H1 (cell line): Measurements from ENCODE around the gene TTC28. TPM values are rescaled to one million over a fixed set of nuclear protein-coding genes. Genes with fewer than 3 reads are reported as not detected.

Experiments
- CTCF ChIA-PET: fragments of 300-600 bp; sonication (Branson Sonifier 250); formaldehyde crosslinking; loops from one replicate; lab custom pipeline; 2021; ENCODE audit not compliant: partially characterized antibody; lab: Charles Lee
- POLR2A ChIA-PET: fragments of 300-600 bp; sonication (Branson Sonifier 250); formaldehyde crosslinking; loops from one replicate; lab custom pipeline; 2021; ENCODE audit warnings: inconsistent platforms; ENCODE audit not compliant: partially characterized antibody; lab: Charles Lee
- DNase-seq, 2 experiments: peaks; one replicate each; pipeline versions ENCODE4 v3.0.0 to v3.0.0-alpha.2; 2010 to 2022; ENCODE audit warnings: low spot score in 2 of 2, low read depth in 1 of 2, mixed read lengths in 1 of 2
- FAIRE-seq: peaks from 2 replicates; lab custom pipeline; 2011; peaks lifted over from hg19 to GRCh38; lab: Jason Lieb, UNC
- H2AFZ ChIP-seq: 2 replicates; pipeline ENCODE4 v1.8.1; 2012; ENCODE audit warnings: low read length, inconsistent platforms
- H2AK5ac ChIP-seq: 2 replicates; pipeline ENCODE4 v1.6.1; 2013; ENCODE audit warnings: low read depth, low read length
- H2BK120ac ChIP-seq: replicated peaks from 2 replicates; pipeline ENCODE3; 2013; ENCODE audit warnings: low read depth, low read length, inconsistent platforms
- H2BK12ac ChIP-seq: 2 replicates; pipeline ENCODE4 v1.6.1; 2013; ENCODE audit warnings: low read depth, low read length
- H2BK15ac ChIP-seq: 2 replicates; pipeline ENCODE4 v1.6.1; 2013; ENCODE audit warnings: low read length
- H2BK20ac ChIP-seq: 2 replicates; pipeline ENCODE4 v1.6.1; 2013; ENCODE audit warnings: low read length
- H2BK5ac ChIP-seq: 2 replicates; pipeline ENCODE4 v1.6.1; 2013; ENCODE audit warnings: low read depth, low read length
- H3K14ac ChIP-seq: 2 replicates; pipeline ENCODE4 v1.6.1; 2013; ENCODE audit warnings: inconsistent platforms; ENCODE audit not compliant: insufficient read length
- H3K18ac ChIP-seq: 2 replicates; pipeline ENCODE4 v1.6.1; 2013; ENCODE audit warnings: low read length; ENCODE audit errors: extremely low read depth
- H3K23ac ChIP-seq: 2 replicates; pipeline ENCODE4 v1.6.1; 2013; ENCODE audit warnings: inconsistent platforms; ENCODE audit not compliant: insufficient read length
- H3K23me2 ChIP-seq: 2 replicates; pipeline ENCODE4 v1.6.1; 2013; ENCODE audit warnings: low read depth, low read length
- H3K27ac ChIP-seq: 2 replicates; pipeline ENCODE4 v1.6.1; 2011; ENCODE audit warnings: low read depth, low read length, inconsistent platforms
- H3K27me3 ChIP-seq, 4 experiments: replicated peaks in 1 of 4; 1 replicate in 1 of 4; 2 replicates in 3 of 4; pipeline versions ENCODE4 v1.6.1 to v1.8.1; 2011 to 2013; ENCODE audit warnings: low read length in 3 of 4, mild to moderate bottlenecking in 3 of 4, inconsistent platforms in 2 of 4, mixed read lengths in 2 of 4, moderate library complexity in 1 of 4; ENCODE audit not compliant: control insufficient read depth in 3 of 4, insufficient read depth in 3 of 4; ENCODE audit errors: extremely low read depth in 1 of 4
- H3K36me3 ChIP-seq, 4 experiments: 2 replicates each; pipeline versions ENCODE4 v1.6.1 to v1.8.1; 2011 to 2013; ENCODE audit warnings: mild to moderate bottlenecking in 4 of 4, low read length in 3 of 4, moderate library complexity in 2 of 4, control low read depth in 1 of 4, inconsistent platforms in 1 of 4; ENCODE audit not compliant: insufficient read depth in 4 of 4, control insufficient read depth in 2 of 4
- H3K4ac ChIP-seq: replicated peaks from 2 replicates; pipeline ENCODE3; 2013; ENCODE audit warnings: low read length, low read depth, mixed read lengths, inconsistent platforms; ENCODE audit not compliant: insufficient read length
- H3K4me1 ChIP-seq, 4 experiments: replicated peaks in 1 of 4; 1 replicate in 1 of 4; 2 replicates in 3 of 4; pipeline versions ENCODE4 v1.6.1 to v1.8.1; 2011 to 2013; ENCODE audit warnings: low read length in 3 of 4, inconsistent platforms in 2 of 4, mixed read lengths in 1 of 4; ENCODE audit not compliant: insufficient read depth in 4 of 4, control insufficient read depth in 3 of 4
- H3K4me2 ChIP-seq, 2 experiments: 2 replicates each; pipeline versions ENCODE4 v1.6.1 to v1.8.1; 2011 to 2013; ENCODE audit warnings: low read depth in 2 of 2, low read length in 2 of 2, control low read depth in 1 of 2, inconsistent platforms in 1 of 2, mild to moderate bottlenecking in 1 of 2; ENCODE audit not compliant: insufficient read depth in 1 of 2
- H3K4me3 ChIP-seq, 4 experiments: fragments of 200-600, 300-600 bp in 1 of 4; sonication (generic), shearing (Covaris generic), sonication (Bioruptor Twin) in 1 of 4; 2 replicates each; pipeline versions ENCODE4 v1.5.1 to v1.8.1; 2011 to 2016; ENCODE audit warnings: low read length in 4 of 4, low read depth in 3 of 4, control low read depth in 2 of 4, inconsistent platforms in 2 of 4, mild to moderate bottlenecking in 2 of 4, mixed read lengths in 1 of 4, moderate library complexity in 1 of 4; ENCODE audit not compliant: insufficient read depth in 2 of 4; ENCODE audit errors: extremely low read depth in 1 of 4
- H3K56ac ChIP-seq: replicated peaks from 2 replicates; pipeline ENCODE3; 2013; ENCODE audit warnings: low read depth, mild to moderate bottlenecking, mixed read lengths, low read length, inconsistent platforms; ENCODE audit not compliant: insufficient read length
- H3K79me1 ChIP-seq: 2 replicates; pipeline ENCODE4 v1.6.1; 2013; ENCODE audit warnings: low read depth, low read length, control low read depth
- H3K79me2 ChIP-seq, 2 experiments: 2 replicates each; pipeline versions ENCODE4 v1.6.1 to v1.8.1; 2012 to 2013; ENCODE audit warnings: low read length in 2 of 2, mild to moderate bottlenecking in 2 of 2, inconsistent platforms in 1 of 2; ENCODE audit not compliant: insufficient read depth in 2 of 2, control insufficient read depth in 1 of 2
- H3K9ac ChIP-seq, 4 experiments: replicated peaks in 1 of 4; 1 replicate in 1 of 4; 2 replicates in 3 of 4; pipeline versions ENCODE4 v1.6.1 to v1.8.1; 2011 to 2013; ENCODE audit warnings: low read depth in 3 of 4, low read length in 3 of 4, control low read depth in 2 of 4, mild to moderate bottlenecking in 2 of 4, moderate library complexity in 2 of 4, inconsistent platforms in 1 of 4; ENCODE audit errors: extremely low read depth in 1 of 4
- H3K9me3 ChIP-seq, 2 experiments: 2 replicates each; pipeline versions ENCODE4 v1.6.1 to v1.8.1; 2012 to 2013; ENCODE audit warnings: mild to moderate bottlenecking in 2 of 2, moderate library complexity in 2 of 2, control low read depth in 1 of 2, inconsistent platforms in 1 of 2, low read depth in 1 of 2, low read length in 1 of 2, mixed read lengths in 1 of 2; ENCODE audit not compliant: insufficient read depth in 2 of 2
- H4K20me1 ChIP-seq, 2 experiments: replicated peaks in 1 of 2; 2 replicates each; pipeline versions ENCODE3 to v1.8.1; 2011 to 2013; ENCODE audit warnings: inconsistent platforms in 2 of 2, low read length in 2 of 2, mild to moderate bottlenecking in 1 of 2; ENCODE audit not compliant: insufficient read depth in 2 of 2, control insufficient read depth in 1 of 2
- H4K5ac ChIP-seq: 2 replicates; pipeline ENCODE4 v1.6.1; 2013; ENCODE audit warnings: low read length, low read depth, mixed read lengths, inconsistent platforms; ENCODE audit not compliant: insufficient read length
- H4K8ac ChIP-seq: 2 replicates; pipeline ENCODE4 v1.8.0; 2013; ENCODE audit warnings: mild to moderate bottlenecking, moderate library complexity, low read length, inconsistent platforms; ENCODE audit not compliant: insufficient read depth; ENCODE audit errors: extremely low read depth
- H4K91ac ChIP-seq: replicated peaks from 2 replicates; pipeline ENCODE3; 2013; ENCODE audit warnings: low read length, mixed read lengths, inconsistent platforms; ENCODE audit not compliant: insufficient read length
- BRCA1 ChIP-seq: IDR thresholded peaks from 2 replicates; pipeline ENCODE4 v1.6.1; 2012; ENCODE audit warnings: low read depth, low read length, improper control_type of control experiment
- CHD2 ChIP-seq: IDR thresholded peaks from 2 replicates; pipeline ENCODE4 v1.6.1; 2012; ENCODE audit warnings: low read length, improper control_type of control experiment
- CREB1 ChIP-seq: IDR thresholded peaks from 2 replicates; pipeline ENCODE4 v1.6.1; 2012; ENCODE audit warnings: inconsistent platforms
- EGR1 ChIP-seq: IDR thresholded peaks from 2 replicates; pipeline ENCODE4 v1.6.1; 2011; ENCODE audit warnings: low read depth, low read length, borderline replicate concordance
- EP300 ChIP-seq, 2 experiments: IDR thresholded peaks; 1 replicate in 1 of 2; 2 replicates in 1 of 2; pipeline ENCODE4 v1.6.1; 2011 to 2012; ENCODE audit warnings: low read depth in 2 of 2, low read length in 2 of 2, mild to moderate bottlenecking in 2 of 2, borderline replicate concordance in 1 of 2, inconsistent platforms in 1 of 2, moderate library complexity in 1 of 2
- GABPA ChIP-seq: IDR thresholded peaks from 2 replicates; pipeline ENCODE4 v1.6.1; 2011; ENCODE audit warnings: mild to moderate bottlenecking, low read length, moderate library complexity, borderline replicate concordance; ENCODE audit not compliant: insufficient read depth
- RBBP5 ChIP-seq: IDR thresholded peaks from 2 replicates; pipeline ENCODE4 v1.7.1; 2012; ENCODE audit warnings: low read depth, mild to moderate bottlenecking, inconsistent platforms, low read length, moderate library complexity, borderline replicate concordance
- RXRA ChIP-seq: IDR thresholded peaks from 2 replicates; pipeline ENCODE4 v1.6.1; 2011; ENCODE audit warnings: low read depth, mild to moderate bottlenecking, low read length, moderate library complexity; ENCODE audit not compliant: insufficient read depth
- SP2 ChIP-seq: IDR thresholded peaks from 2 replicates; pipeline ENCODE4 v1.6.1; 2012; ENCODE audit warnings: mild to moderate bottlenecking, low read length, inconsistent platforms
- SRF ChIP-seq: IDR thresholded peaks from 2 replicates; pipeline ENCODE4 v1.6.1; 2011; ENCODE audit warnings: mild to moderate bottlenecking, low read depth, low read length, moderate library complexity
- ZNF274 ChIP-seq: IDR thresholded peaks from 2 replicates; pipeline ENCODE4 v1.7.0; 2012; ENCODE audit warnings: low read length, borderline replicate concordance; ENCODE audit errors: extremely low read depth
- WGBS, 2 experiments: shearing (Covaris generic) in 1 of 2; methylation state at CpG; one replicate each; pipeline versions ENCODE4 v1.1.6 to v1.1.7; 2013 to 2015; ENCODE audit warnings: low lambda C conversion rate in 2 of 2, mixed read lengths in 2 of 2, inconsistent platforms in 1 of 2, low coverage in 1 of 2, missing lambda C conversion rate in 1 of 2; ENCODE audit not compliant: insufficient replicate concordance in 2 of 2, insufficient coverage in 1 of 2, insufficient read length in 1 of 2; ENCODE audit errors: extremely low coverage in 1 of 2, missing lambda C conversion rate in 1 of 2; 5-methylcytosine and 5-hydroxymethylcytosine counted together
- polyA plus RNA-seq, 7 experiments: library from polyadenylated mRNA; depleted of rRNA in 3 of 7; stranded (reverse) in 5 of 7; unstranded in 2 of 7; fragments of >200 nt in 5 of 7; fragments of 200-250 nt in 2 of 7; gene quantifications; 1 replicate in 5 of 7; 2 replicates in 1 of 7; 4 replicates in 1 of 7; pipeline versions ENCODE4 v1.2.1 to v1.2.3, GENCODE V29; 2011 to 2013; ENCODE audit warnings: missing spikeins in 2 of 7, mixed read lengths in 2 of 7
- total RNA-seq: library from RNA; stranded (reverse); fragmentation: NEBNext Ultra II Directional; extraction: Animal tissue kit (Norgen Biotek cat#: 25700); gene quantifications from 2 replicates; pipeline ENCODE4 v1.2.1, GENCODE V29; 2021

The TTC28 gene
- total and polyA plus RNA-seq, 2 of the 8 experiments (the other 6 are each of a cell fraction or from before 2014, with no cell fraction given) = 2.6 to 12.6 TPM

DNA sequence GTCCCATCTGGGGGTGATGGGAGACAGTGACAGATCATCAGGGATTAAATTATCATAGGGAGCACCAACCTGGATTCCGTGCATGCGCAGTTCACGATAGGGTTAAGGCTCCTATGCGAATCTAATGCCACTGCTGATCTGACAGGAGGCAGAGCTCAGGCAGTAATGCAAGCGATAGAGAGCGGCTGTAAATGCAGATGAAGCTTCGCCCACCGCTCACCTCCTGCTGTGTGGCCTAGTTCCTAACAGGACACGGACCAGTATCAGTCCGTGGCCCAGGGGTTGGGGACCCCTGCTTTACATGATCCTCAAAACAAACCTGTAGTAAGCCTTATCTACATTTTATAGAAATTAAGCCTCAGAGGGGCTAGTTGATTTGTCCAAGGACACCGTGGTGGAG lies 94.3 kb downstream of the TTC28 start:
- Histone ChIP-seq H4K5ac (no peak overlapping the region), H3K18ac (no peak overlapping the region), H2AFZ (no peak overlapping the region), H2AK5ac (no peak overlapping the region), H2BK20ac (no peak overlapping the region), H4K8ac (no peak overlapping the region), H3K56ac (no peak overlapping the region), H3K4me1 (no peaks in the 10 kb centered on the region), H3K79me1 (no peaks in the 10 kb centered on the region), H3K4me3 (no peak overlapping the region), H3K4ac (no peak overlapping the region), H3K27me3 (no peaks in the 10 kb centered on the region), H4K91ac (no peak overlapping the region), H3K4me2 (no peak overlapping the region), H3K79me2 (no peaks in the 10 kb centered on the region), H2BK12ac (no peak overlapping the region), H2BK120ac (no peak overlapping the region), H2BK15ac (no peak overlapping the region), H3K9ac (no peak overlapping the region), H3K27ac (no peak overlapping the region), H3K9me3 (no peaks in the 10 kb centered on the region), H2BK5ac (no peak overlapping the region), H4K20me1 (no peaks in the 10 kb centered on the region), H3K23me2 (no peaks in the 10 kb centered on the region), H3K36me3 (no peaks in the 10 kb centered on the region), H3K23ac (no peak overlapping the region), H3K14ac (no peak overlapping the region)
- DNase-seq = peak in 1 of 2 experiments; percentile 53
- TF ChIP-seq RBBP5 (no peak), CHD2 (no peak), BRCA1 (no peak), SP2 (no peak), CREB1 (no peak), GABPA (no peak), SRF (no peak), RXRA (no peak), EGR1 (no peak), EP300 (IDR thresholded peaks at IDR 0.05; ENCODE audit: borderline replicate concordance in 1 of 2, low read depth in 2 of 2, low read length in 2 of 2) (no peak), ZNF274 (no peak)
- WGBS, 2 experiments = 74% methylated on average over 11 of the region's 11 CpGs; no CpG with 5 or more reads in 1 of the 2 experiments
- peak; percentile 7 for FAIRE-seq
- POLR2A ChIA-PET = interaction anchor here (1.2 kb wide), 1 partner anchor 214 kb away, joined by 5 read pairs; the partner anchor contains the start of gene XBP1
- CTCF ChIA-PET = interaction anchor here (1.2 to 1.9 kb wide), 2 partner anchors 9 to 15 kb away, joined by 3 to 5 read pairs; no protein-coding TSS in a partner anchor
